Spinal cord (tissue), 10 donors: ENCODE data around the gene CUTA. TPM values are rescaled to one million over a fixed set of nuclear protein-coding genes. Genes with fewer than 3 reads are reported as not detected.

Source experiments
- DNase-seq, 6 donors: peaks; one replicate each; pipeline versions ENCODE4 v3.0.0 to v3.0.0-alpha.2; 2013 to 2015; ENCODE audit warnings: low spot score in 6 of 6, low read depth in 4 of 6
- H3K27ac ChIP-seq: one replicate; pipeline ENCODE4 v1.5.1; 2013; ENCODE audit warnings: low read depth, low read length, control low read depth
- H3K27me3 ChIP-seq: one replicate; pipeline ENCODE4 v1.6.1; 2013; ENCODE audit warnings: low read length; ENCODE audit not compliant: control insufficient read depth, insufficient read depth
- H3K36me3 ChIP-seq: one replicate; pipeline ENCODE4 v1.6.1; 2013; ENCODE audit warnings: low read length; ENCODE audit not compliant: control insufficient read depth, insufficient read depth
- H3K4me1 ChIP-seq: one replicate; pipeline ENCODE4 v1.6.1; 2013; ENCODE audit warnings: low read length; ENCODE audit not compliant: control insufficient read depth, insufficient read depth
- H3K4me3 ChIP-seq: one replicate; pipeline ENCODE4 v1.5.1; 2013; ENCODE audit warnings: low read depth, low read length, control low read depth
- H3K9me3 ChIP-seq: one replicate; pipeline ENCODE4 v1.6.1; 2013; ENCODE audit warnings: low read length; ENCODE audit not compliant: control insufficient read depth, insufficient read depth
- WGBS: methylation state at CpG from one replicate; pipeline ENCODE4 v1.1.5; 2013; ENCODE audit warnings: missing lambda C conversion rate; ENCODE audit not compliant: insufficient coverage; 5-methylcytosine and 5-hydroxymethylcytosine counted together
- polyA plus RNA-seq, 2 donors: library from polyadenylated mRNA; unstranded; fragments of 120-200 nt; gene quantifications; one replicate each; pipeline ENCODE4 v1.2.1, GENCODE V29; 2013; ENCODE audit not compliant: insufficient read length in 2 of 2
- total RNA-seq, 2 donors: library from RNA; depleted of rRNA in 1 of 2; stranded (reverse); fragments of 120-200 nt in 1 of 2; fragments of >200 nt in 1 of 2; gene quantifications; one replicate each; pipeline versions ENCODE4 v1.2.3 to v1.2.4, GENCODE V29; 2013 to 2014
- donor health status: healthy.

CUTA gene
- total and polyA plus RNA-seq, 4 donors, result 64.9 to 241 (median 206) TPM

GRCh38 chr6:33415831-33416230 is 2.1 kb downstream of the CUTA start:
- no peak overlapping the region for H3K27ac ChIP-seq
- DNase-seq, result no peak
- no peaks in the 10 kb centered on the region for H3K9me3 ChIP-seq
- 100% methylated on average over 1 of the region's 9 CpGs for WGBS
- H3K27me3 ChIP-seq, result no peaks in the 10 kb centered on the region
- H3K4me3 ChIP-seq, result no peak overlapping the region
- H3K4me1 ChIP-seq, result peaks cover 43% of the 10 kb centered on the region
- H3K36me3 ChIP-seq, result peaks cover 47% of the 10 kb centered on the region

GRCh38 chr6:33414592-33415271 is 3.2 kb downstream of the CUTA start:
- 83% methylated on average over 5 of the region's 12 CpGs for WGBS
- H3K4me3 ChIP-seq, result no peak overlapping the region
- peaks cover 47% of the 10 kb centered on the region for H3K36me3 ChIP-seq
- no peak overlapping the region for H3K27ac ChIP-seq
- no peaks in the 10 kb centered on the region for H3K9me3 ChIP-seq
- no peak for DNase-seq
- H3K4me1 ChIP-seq, result peaks cover 44% of the 10 kb centered on the region
- H3K27me3 ChIP-seq, result no peaks in the 10 kb centered on the region

GRCh38 chr6:33413241-33414120 is 4.4 kb downstream of the CUTA start:
- H3K9me3 ChIP-seq, result no peaks in the 10 kb centered on the region
- no peak overlapping the region for H3K4me3 ChIP-seq
- 81% methylated on average over 7 of the region's 14 CpGs for WGBS
- peaks cover 47% of the 10 kb centered on the region for H3K36me3 ChIP-seq
- peaks cover 38% of the 10 kb centered on the region for H3K4me1 ChIP-seq
- H3K27me3 ChIP-seq, result no peaks in the 10 kb centered on the region
- no peak for DNase-seq
- no peak overlapping the region for H3K27ac ChIP-seq

- Histone ChIP-seq H3K4me1 (peaks cover 31% of the 10 kb centered on the region), H3K4me3 (no peak overlapping the region), H3K9me3 (no peaks in the 10 kb centered on the region), H3K27ac (no peak overlapping the region), H3K36me3 (peaks cover 47% of the 10 kb centered on the region), H3K27me3 (no peaks in the 10 kb centered on the region)
- 88% methylated on average over 7 of the region's 10 CpGs for WGBS
- no peak for DNase-seq
Measured at GRCh38 chr6:33412140-33413009, 5.5 kb downstream of the CUTA start.

GRCh38 chr6:33411632-33412005 is 6.3 kb downstream of the CUTA start:
- DNase-seq, result no peak
- H3K4me3 ChIP-seq, result peak overlapping the region; percentile 71
- H3K9me3 ChIP-seq, result no peaks in the 10 kb centered on the region
- peaks cover 23% of the 10 kb centered on the region for H3K4me1 ChIP-seq
- H3K36me3 ChIP-seq, result peaks cover 45% of the 10 kb centered on the region
- H3K27me3 ChIP-seq, result no peaks in the 10 kb centered on the region
- WGBS, result 36% methylated on average over 5 of the region's 6 CpGs
- H3K27ac ChIP-seq, result peak overlapping the region; percentile 76

GRCh38 chr6:33410711-33411631 is 6.9 kb downstream of the CUTA start, which contains the start of gene PHF1:
PHF1 (plus strand) TSS chr6:33411014; CDS start chr6:33412264, 1,250 bp downstream.
- no peak for DNase-seq

GRCh38 chr6:33410050-33410710 is 7.7 kb downstream of the CUTA start:
- H3K9me3 ChIP-seq, result no peaks in the 10 kb centered on the region
- H3K4me1 ChIP-seq, result peaks cover 16% of the 10 kb centered on the region
- H3K27me3 ChIP-seq, result no peaks in the 10 kb centered on the region
- H3K36me3 ChIP-seq, result peaks cover 43% of the 10 kb centered on the region
- H3K27ac ChIP-seq, result peak overlapping the region; percentile 97
- peak overlapping the region; percentile 83 for H3K4me3 ChIP-seq
- 0% methylated on average over 53 of the region's 65 CpGs for WGBS
- DNase-seq, result peak in 5 of 6 donors; percentile 88 to 99 (median 95)

More at GRCh38 chr6:33410711-33411631, 6.9 kb downstream of the CUTA start, which contains the start of gene PHF1:
- no peaks in the 10 kb centered on the region for H3K27me3 ChIP-seq
- H3K4me1 ChIP-seq, result peaks cover 19% of the 10 kb centered on the region
- peak within 1 kb of the TSS; percentile 83 for H3K4me3 ChIP-seq
- H3K9me3 ChIP-seq, result no peaks in the 10 kb centered on the region
- peaks cover 47% of the 10 kb centered on the region for H3K36me3 ChIP-seq
- H3K27ac ChIP-seq, result peak within 1 kb of the TSS; percentile 97
- WGBS, result under 1% methylated on average over 48 of the region's 67 CpGs

- H3K27ac ChIP-seq, result no peak overlapping the region
- no peak overlapping the region for H3K4me3 ChIP-seq
- peaks cover 25% of the 10 kb centered on the region for H3K36me3 ChIP-seq
- peaks cover 15% of the 10 kb centered on the region for H3K4me1 ChIP-seq
- H3K27me3 ChIP-seq, result no peaks in the 10 kb centered on the region
- no peaks in the 10 kb centered on the region for H3K9me3 ChIP-seq
- DNase-seq, result peak in 1 of 6 donors; percentile 39
- WGBS, result 100% methylated on average over 4 of the region's 5 CpGs
Measured at GRCh38 chr6:33407132-33407718, 10.7 kb downstream of the CUTA start.
